Measurements from ENCODE around the gene MAN1A2.

- TF ChIP-seq, protein P1, sequence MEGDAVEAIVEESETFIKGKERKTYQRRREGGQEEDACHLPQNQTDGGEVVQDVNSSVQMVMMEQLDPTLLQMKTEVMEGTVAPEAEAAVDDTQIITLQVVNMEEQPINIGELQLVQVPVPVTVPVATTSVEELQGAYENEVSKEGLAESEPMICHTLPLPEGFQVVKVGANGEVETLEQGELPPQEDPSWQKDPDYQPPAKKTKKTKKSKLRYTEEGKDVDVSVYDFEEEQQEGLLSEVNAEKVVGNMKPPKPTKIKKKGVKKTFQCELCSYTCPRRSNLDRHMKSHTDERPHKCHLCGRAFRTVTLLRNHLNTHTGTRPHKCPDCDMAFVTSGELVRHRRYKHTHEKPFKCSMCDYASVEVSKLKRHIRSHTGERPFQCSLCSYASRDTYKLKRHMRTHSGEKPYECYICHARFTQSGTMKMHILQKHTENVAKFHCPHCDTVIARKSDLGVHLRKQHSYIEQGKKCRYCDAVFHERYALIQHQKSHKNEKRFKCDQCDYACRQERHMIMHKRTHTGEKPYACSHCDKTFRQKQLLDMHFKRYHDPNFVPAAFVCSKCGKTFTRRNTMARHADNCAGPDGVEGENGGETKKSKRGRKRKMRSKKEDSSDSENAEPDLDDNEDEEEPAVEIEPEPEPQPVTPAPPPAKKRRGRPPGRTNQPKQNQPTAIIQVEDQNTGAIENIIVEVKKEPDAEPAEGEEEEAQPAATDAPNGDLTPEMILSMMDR (IDR thresholded peaks at IDR 0.05): no peak
- TF ChIP-seq POLR2AphosphoS5 (IDR thresholded peaks at IDR 0.05; ENCODE audit: insufficient read depth in 1 of 2, low read depth in 1 of 2): no peak
Observed at GRCh38 chr1:117565745-117566455, 198.7 kb downstream of the MAN1A2 start.

All from vagina (tissue), 2 donors.